ENCODE data around the gene UBAC2.

Gene UBAC2

GRCh38 chr13:99367106-99367616, 166.5 kb downstream of the UBAC2 start:
- CTCF ChIA-PET = no interaction called here
- TF ChIP-seq FOXK2 (IDR thresholded peaks at IDR 0.05) (no peak), SUZ12 (IDR thresholded peaks at IDR 0.05) (no peak), HDGF (IDR thresholded peaks at IDR 0.05; ENCODE audit: borderline replicate concordance) (no peak), PKNOX1 (IDR thresholded peaks at IDR 0.05) (no peak), ARNT (IDR thresholded peaks at IDR 0.05) (no peak)
- POLR2A ChIA-PET = no interaction called here
- DNase-seq (ENCODE audit: extremely low spot score) = no peak

- DNase-seq (ENCODE audit: extremely low spot score) = no peak
- ChIA-PET CTCF (no interaction called here), POLR2A (no interaction called here)
- TF ChIP-seq LEF1 (IDR thresholded peaks at IDR 0.05; ENCODE audit: borderline replicate concordance) = no peak
- no peak for TF ChIP-seq CTBP1 (IDR thresholded peaks at IDR 0.05; ENCODE audit: borderline replicate concordance)
- no peak for TF ChIP-seq ZNF384 (IDR thresholded peaks at IDR 0.05)
- no peak for TF ChIP-seq BHLHE40 (IDR thresholded peaks at IDR 0.05; ENCODE audit: borderline replicate concordance)
- TF ChIP-seq PKNOX1 (IDR thresholded peaks at IDR 0.05) = no peak
- no peak for TF ChIP-seq TARDBP (IDR thresholded peaks at IDR 0.05)
- no peak for TF ChIP-seq NFRKB (IDR thresholded peaks at IDR 0.05)
- TF ChIP-seq HDGF (IDR thresholded peaks at IDR 0.05; ENCODE audit: borderline replicate concordance) = no peak
- TF ChIP-seq FOXK2 (IDR thresholded peaks at IDR 0.05) = no peak
These were observed 167.2 kb downstream of the UBAC2 start for GRCh38 chr13:99367663-99368448.

- TF ChIP-seq HDGF (IDR thresholded peaks at IDR 0.05; ENCODE audit: borderline replicate concordance) (no peak), FOXM1 (IDR thresholded peaks at IDR 0.05; ENCODE audit: borderline replicate concordance) (no peak), FOXA1 (IDR thresholded peaks at IDR 0.05) (no peak)
- ChIA-PET POLR2A (no interaction called here), CTCF (no interaction called here)
- DNase-seq (ENCODE audit: extremely low spot score) = no peak
These were observed 170.0 kb downstream of the UBAC2 start for GRCh38 chr13:99370481-99371275.

GRCh38 chr13:99371956-99372355, 171.3 kb downstream of the UBAC2 start:
- ChIA-PET CTCF (no interaction called here), POLR2A (no interaction called here)
- TF ChIP-seq L3MBTL2 (conservative IDR thresholded peaks at IDR 0.05) (no peak), ARNT (IDR thresholded peaks at IDR 0.05) (no peak), FOXK2 (IDR thresholded peaks at IDR 0.05) (no peak), SP1 (IDR thresholded peaks at IDR 0.05) (no peak), TARDBP (IDR thresholded peaks at IDR 0.05) (no peak), LEF1 (IDR thresholded peaks at IDR 0.05; ENCODE audit: borderline replicate concordance) (no peak), NFRKB (IDR thresholded peaks at IDR 0.05) (no peak), BHLHE40 (IDR thresholded peaks at IDR 0.05; ENCODE audit: borderline replicate concordance) (no peak), FOXM1 (IDR thresholded peaks at IDR 0.05; ENCODE audit: borderline replicate concordance) (no peak), HDGF (IDR thresholded peaks at IDR 0.05; ENCODE audit: borderline replicate concordance) (no peak)
- no peak for DNase-seq (ENCODE audit: extremely low spot score)

GRCh38 chr13:99373436-99373835, 172.8 kb downstream of the UBAC2 start:
- ChIA-PET CTCF (no interaction called here), POLR2A (no interaction called here)
- no peak for DNase-seq (ENCODE audit: extremely low spot score)
- TF ChIP-seq PKNOX1 (IDR thresholded peaks at IDR 0.05) = no peak
- TF ChIP-seq ARNT (IDR thresholded peaks at IDR 0.05) = no peak
- TF ChIP-seq L3MBTL2 (conservative IDR thresholded peaks at IDR 0.05) = no peak

DNA sequence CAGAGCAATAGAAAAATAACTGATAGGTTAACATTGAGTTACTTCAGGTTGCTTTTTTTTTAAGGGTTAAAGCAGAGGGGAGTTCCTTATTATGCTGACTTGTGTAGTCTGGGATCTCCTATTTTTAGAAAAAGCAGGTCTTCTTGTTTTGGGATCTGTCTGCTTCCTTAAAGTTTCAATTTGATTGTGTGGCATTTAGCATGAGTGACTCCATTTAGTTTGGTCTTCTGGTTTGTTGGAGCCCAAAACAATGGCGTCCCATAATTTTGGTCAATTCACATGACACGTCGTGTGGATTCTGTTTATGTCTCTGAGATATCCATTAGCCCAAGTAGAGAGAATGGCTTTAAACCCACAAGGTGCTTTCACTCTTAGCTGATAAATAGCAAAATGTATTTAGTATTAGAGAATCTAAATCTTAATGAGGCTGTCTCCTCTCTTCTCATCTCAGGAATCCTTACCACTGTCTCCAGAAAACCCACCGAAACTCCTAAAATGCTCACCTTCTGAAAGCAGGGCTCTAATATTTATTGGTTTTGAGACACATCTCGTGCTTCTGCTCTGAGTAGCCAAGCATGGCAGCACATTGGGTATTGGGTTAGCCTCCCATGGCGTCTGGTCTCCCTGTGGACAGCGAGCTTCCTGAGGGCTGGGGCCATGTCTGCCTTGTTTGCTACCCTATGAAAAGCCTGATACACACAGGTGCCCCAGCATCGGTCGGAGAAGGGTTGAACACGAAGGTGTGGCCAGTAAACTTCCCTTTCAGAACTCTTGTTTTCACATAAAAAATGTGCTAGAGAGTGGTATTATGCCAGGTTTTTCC, 173.7 kb downstream of the UBAC2 start:
- DNase-seq (ENCODE audit: extremely low spot score) = no peak
- CTCF ChIA-PET = no interaction called here
- POLR2A ChIA-PET = no interaction called here
- TF ChIP-seq FOXA1 (IDR thresholded peaks at IDR 0.05) (no peak), TARDBP (IDR thresholded peaks at IDR 0.05) (no peak), CTBP1 (IDR thresholded peaks at IDR 0.05; ENCODE audit: borderline replicate concordance) (no peak), ARNT (IDR thresholded peaks at IDR 0.05) (no peak), HDGF (IDR thresholded peaks at IDR 0.05; ENCODE audit: borderline replicate concordance) (no peak), FOXK2 (IDR thresholded peaks at IDR 0.05) (no peak), LEF1 (IDR thresholded peaks at IDR 0.05; ENCODE audit: borderline replicate concordance) (no peak), NFRKB (IDR thresholded peaks at IDR 0.05) (no peak), SUZ12 (IDR thresholded peaks at IDR 0.05) (no peak), SP1 (IDR thresholded peaks at IDR 0.05) (no peak), ZNF384 (IDR thresholded peaks at IDR 0.05) (no peak), BHLHE40 (IDR thresholded peaks at IDR 0.05; ENCODE audit: borderline replicate concordance) (no peak), L3MBTL2 (conservative IDR thresholded peaks at IDR 0.05) (no peak), FOXM1 (IDR thresholded peaks at IDR 0.05; ENCODE audit: borderline replicate concordance) (no peak), PKNOX1 (IDR thresholded peaks at IDR 0.05) (no peak), ELF4 (IDR thresholded peaks at IDR 0.05) (no peak)
